Gastroesophageal sphincter (tissue), 4 donors: ENCODE data around the gene LLGL2. TPM values are rescaled to one million over a fixed set of nuclear protein-coding genes. Genes with fewer than 3 reads are reported as not detected.

ENCODE experiments used
- ATAC-seq: fragments of 150-250 bp; one replicate; pipeline ENCODE4 v1.9.1; 2016; ENCODE audit warnings: mild to moderate bottlenecking, moderate library complexity
- H3K27ac ChIP-seq, 4 donors: fragments of 200-600 bp; sonication (generic) in 3 of 4; 1 replicate in 3 of 4; 2 replicates in 1 of 4; pipeline ENCODE4 v1.5.1; 2016 to 2019
- H3K27me3 ChIP-seq: fragments of 200-600 bp; sonication (generic); one replicate; pipeline ENCODE4 v1.5.1; 2019
- H3K36me3 ChIP-seq, 2 donors: fragments of 200-600 bp; sonication (generic); one replicate each; pipeline ENCODE4 v1.5.1; 2019; ENCODE audit warnings: control low read depth in 1 of 2
- H3K4me1 ChIP-seq, 3 donors: fragments of 200-600 bp; sonication (generic); 1 replicate in 2 of 3; 2 replicates in 1 of 3; pipeline ENCODE4 v1.5.1; 2016 to 2019; ENCODE audit warnings: control low read depth in 2 of 3
- H3K4me3 ChIP-seq, 2 donors: fragments of 200-600 bp; sonication (generic); one replicate each; pipeline ENCODE4 v1.5.1; 2019; ENCODE audit warnings: mild to moderate bottlenecking in 1 of 2, moderate library complexity in 1 of 2
- H3K9me3 ChIP-seq, 3 donors: fragments of 200-600 bp; sonication (generic); one replicate each; pipeline ENCODE4 v1.5.1; 2017 to 2019; ENCODE audit warnings: control low read depth in 2 of 3
- EP300 ChIP-seq: sonication (generic); formaldehyde crosslinking; IDR thresholded peaks from one replicate; pipeline ENCODE4 v1.6.1; 2017; ENCODE audit warnings: antibody characterized with exemption, mild to moderate bottlenecking
- POLR2A ChIP-seq, 2 donors: fragments of 450-650 bp; IDR thresholded peaks; one replicate each; pipeline ENCODE4 v1.6.1; 2017; ENCODE audit warnings: antibody characterized with exemption in 2 of 2, mild to moderate bottlenecking in 2 of 2, moderate library complexity in 1 of 2
- POLR2AphosphoS5 ChIP-seq: sonication (generic); formaldehyde crosslinking; IDR thresholded peaks from one replicate; pipeline ENCODE4 v1.6.1; 2017; ENCODE audit warnings: antibody characterized with exemption
- WGBS, 2 donors: methylation state at CpG; one replicate each; pipeline ENCODE4 v1.1.5; 2018; ENCODE audit warnings: low coverage in 1 of 2; 5-methylcytosine and 5-hydroxymethylcytosine counted together
- total RNA-seq, 4 donors: library from RNA; depleted of rRNA; stranded (reverse); fragments of >200 nt; gene quantifications; one replicate each; pipeline ENCODE4 v1.1.0, GENCODE V29; 2016
- TF ChIP-seq, protein P1 (sequence below), 4 experiments: fragments of 200-600 bp in 2 of 4; fragments of 450-650 bp in 2 of 4; sonication (generic) in 1 of 4; IDR thresholded peaks; one replicate each; pipeline ENCODE4 v1.5.1; 2017 to 2019; ENCODE audit warnings: antibody characterized with exemption in 4 of 4, mild to moderate bottlenecking in 2 of 4, moderate library complexity in 2 of 4

Gene LLGL2
- total RNA-seq, 4 donors from 2014 or later = 2.3 to 7.9 (median 5.8) TPM

DNA sequence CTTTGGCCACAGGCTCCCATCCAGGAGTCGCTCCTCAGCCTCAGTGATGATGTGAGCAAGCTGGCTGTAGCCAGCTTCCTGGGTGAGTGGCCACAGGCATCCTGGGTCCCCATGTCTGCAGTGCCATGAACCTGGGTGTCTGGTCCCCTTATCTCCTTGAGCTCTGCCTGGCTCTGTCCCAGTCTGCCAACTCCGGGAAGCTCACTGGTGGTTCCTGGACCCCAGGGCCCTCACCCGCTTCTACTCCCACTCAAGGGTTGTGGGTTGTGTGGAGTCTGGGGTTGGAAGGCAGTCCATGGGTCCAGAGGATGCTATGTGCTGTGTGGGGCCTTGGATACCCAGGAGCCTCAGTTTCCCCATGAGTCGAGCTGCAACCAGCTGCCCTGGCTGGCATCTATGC is 96.0 kb downstream of the LLGL2 start:
- Histone ChIP-seq H3K27ac (no peak overlapping the region), H3K9me3 (no peaks in the 10 kb centered on the region), H3K4me1 (no peaks in the 10 kb centered on the region), H3K36me3 (peaks cover 0 to 95% of the 10 kb centered on the region in 2 donors), H3K27me3 (no peaks in the 10 kb centered on the region), H3K4me3 (no peak overlapping the region)
- WGBS, 2 donors = no CpG with 5 or more reads among the region's 4 CpGs
- no peak for ATAC-seq
- TF ChIP-seq POLR2AphosphoS5 (no peak), EP300 (no peak), POLR2A (IDR thresholded peaks at IDR 0.05) (no peak)
- TF ChIP-seq, protein P1, sequence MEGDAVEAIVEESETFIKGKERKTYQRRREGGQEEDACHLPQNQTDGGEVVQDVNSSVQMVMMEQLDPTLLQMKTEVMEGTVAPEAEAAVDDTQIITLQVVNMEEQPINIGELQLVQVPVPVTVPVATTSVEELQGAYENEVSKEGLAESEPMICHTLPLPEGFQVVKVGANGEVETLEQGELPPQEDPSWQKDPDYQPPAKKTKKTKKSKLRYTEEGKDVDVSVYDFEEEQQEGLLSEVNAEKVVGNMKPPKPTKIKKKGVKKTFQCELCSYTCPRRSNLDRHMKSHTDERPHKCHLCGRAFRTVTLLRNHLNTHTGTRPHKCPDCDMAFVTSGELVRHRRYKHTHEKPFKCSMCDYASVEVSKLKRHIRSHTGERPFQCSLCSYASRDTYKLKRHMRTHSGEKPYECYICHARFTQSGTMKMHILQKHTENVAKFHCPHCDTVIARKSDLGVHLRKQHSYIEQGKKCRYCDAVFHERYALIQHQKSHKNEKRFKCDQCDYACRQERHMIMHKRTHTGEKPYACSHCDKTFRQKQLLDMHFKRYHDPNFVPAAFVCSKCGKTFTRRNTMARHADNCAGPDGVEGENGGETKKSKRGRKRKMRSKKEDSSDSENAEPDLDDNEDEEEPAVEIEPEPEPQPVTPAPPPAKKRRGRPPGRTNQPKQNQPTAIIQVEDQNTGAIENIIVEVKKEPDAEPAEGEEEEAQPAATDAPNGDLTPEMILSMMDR (IDR thresholded peaks at IDR 0.05) = no peak

DNA sequence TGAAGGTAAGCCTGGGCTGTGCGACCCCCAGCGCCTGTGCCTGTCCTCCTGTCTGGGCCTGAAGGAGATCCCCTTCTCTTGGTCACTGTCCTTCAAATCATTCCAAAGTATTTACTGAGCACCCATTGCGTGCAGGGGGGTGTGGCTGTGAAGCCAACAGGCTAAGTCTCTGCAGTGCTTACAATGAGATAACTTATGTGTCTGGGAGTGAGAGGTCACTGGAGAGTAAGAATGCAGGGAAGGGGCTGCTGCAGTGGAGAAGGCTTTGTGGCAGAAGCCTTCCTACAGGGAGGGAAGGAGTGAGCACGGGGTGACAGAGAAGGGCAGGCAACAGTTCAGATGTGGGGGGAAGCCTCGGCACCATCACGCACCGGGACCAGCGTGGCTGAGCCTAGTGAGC is 96.6 kb downstream of the LLGL2 start:
- Histone ChIP-seq H3K27ac (no peak overlapping the region), H3K36me3 (peaks cover 0 to 95% of the 10 kb centered on the region in 2 donors), H3K27me3 (no peaks in the 10 kb centered on the region), H3K4me3 (no peak overlapping the region), H3K9me3 (no peaks in the 10 kb centered on the region), H3K4me1 (no peaks in the 10 kb centered on the region)
- TF ChIP-seq EP300 (no peak), POLR2A (IDR thresholded peaks at IDR 0.05) (no peak), POLR2AphosphoS5 (no peak)
- TF ChIP-seq, protein P1 (IDR thresholded peaks at IDR 0.05) = no peak
- ATAC-seq = no peak
- 70 to 80% methylated on average over 4 to 5 of the region's 8 CpGs for WGBS, 2 donors

DNA sequence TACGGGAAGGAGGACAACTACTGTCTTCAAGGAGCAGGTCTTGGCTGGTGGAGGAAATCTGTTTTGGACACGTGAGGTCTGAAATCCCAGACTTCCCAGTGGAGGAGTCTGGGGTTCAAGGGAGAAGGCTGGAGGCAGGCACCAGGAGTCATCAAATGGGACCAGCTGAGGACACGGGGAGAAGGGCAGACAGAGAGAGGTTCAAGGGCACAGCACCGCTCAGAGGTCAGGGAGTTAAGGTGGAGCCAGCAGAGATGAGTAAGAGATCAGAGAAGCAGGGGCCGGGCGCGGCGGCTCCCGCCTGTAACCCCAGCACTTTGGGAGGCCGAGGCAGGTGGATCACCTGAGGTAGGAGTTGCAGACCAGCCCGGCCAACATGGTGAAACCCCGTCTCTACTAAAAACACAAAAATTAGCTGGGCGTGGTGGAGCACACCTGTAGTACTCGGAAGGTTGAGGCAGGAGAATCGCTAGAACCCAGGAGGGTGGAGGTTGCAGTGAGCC is 97.3 kb downstream of the LLGL2 start:
- Histone ChIP-seq H3K27ac (no peak overlapping the region), H3K36me3 (peaks cover 0 to 95% of the 10 kb centered on the region in 2 donors), H3K4me1 (no peaks in the 10 kb centered on the region), H3K4me3 (no peak overlapping the region), H3K27me3 (no peaks in the 10 kb centered on the region), H3K9me3 (no peaks in the 10 kb centered on the region)
- no peak for TF ChIP-seq EP300
- TF ChIP-seq, protein P1 (IDR thresholded peaks at IDR 0.05) = no peak
- no peak for TF ChIP-seq POLR2A (IDR thresholded peaks at IDR 0.05)
- TF ChIP-seq POLR2AphosphoS5 = no peak
- no peak for ATAC-seq
- 81 to 97% methylated on average over 6 of the region's 15 CpGs for WGBS, 2 donors

DNA sequence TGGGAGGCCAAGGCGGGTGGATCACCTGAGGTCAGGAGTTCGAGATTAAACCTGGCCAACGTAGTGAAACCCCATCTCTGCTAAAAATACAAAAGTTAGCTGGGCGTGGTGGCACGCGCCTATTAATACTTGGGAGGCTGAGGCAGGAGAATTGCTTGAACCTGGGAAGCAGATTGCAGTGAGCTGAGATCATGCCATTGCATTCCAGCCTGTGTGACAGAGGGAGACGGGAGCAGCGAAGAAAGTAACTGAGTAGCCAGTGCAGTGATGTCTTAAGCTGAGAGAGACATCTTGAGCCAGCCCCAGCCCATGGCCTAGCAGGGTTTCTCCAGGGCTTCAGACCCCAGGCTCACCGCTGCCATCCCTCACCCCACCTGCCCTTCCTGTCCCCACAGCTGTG is 97.9 kb downstream of the LLGL2 start:
- Histone ChIP-seq H3K27me3 (no peaks in the 10 kb centered on the region), H3K4me1 (no peaks in the 10 kb centered on the region), H3K4me3 (no peak overlapping the region), H3K36me3 (peaks cover 0 to 94% of the 10 kb centered on the region in 2 donors), H3K9me3 (no peaks in the 10 kb centered on the region), H3K27ac (no peak overlapping the region)
- ATAC-seq = no peak
- WGBS, 2 donors = 70 to 83% methylated on average over 3 of the region's 9 CpGs
- TF ChIP-seq, protein P1 (IDR thresholded peaks at IDR 0.05) = no peak
- TF ChIP-seq POLR2A (IDR thresholded peaks at IDR 0.05) = no peak
- no peak for TF ChIP-seq EP300
- TF ChIP-seq POLR2AphosphoS5 = no peak

DNA sequence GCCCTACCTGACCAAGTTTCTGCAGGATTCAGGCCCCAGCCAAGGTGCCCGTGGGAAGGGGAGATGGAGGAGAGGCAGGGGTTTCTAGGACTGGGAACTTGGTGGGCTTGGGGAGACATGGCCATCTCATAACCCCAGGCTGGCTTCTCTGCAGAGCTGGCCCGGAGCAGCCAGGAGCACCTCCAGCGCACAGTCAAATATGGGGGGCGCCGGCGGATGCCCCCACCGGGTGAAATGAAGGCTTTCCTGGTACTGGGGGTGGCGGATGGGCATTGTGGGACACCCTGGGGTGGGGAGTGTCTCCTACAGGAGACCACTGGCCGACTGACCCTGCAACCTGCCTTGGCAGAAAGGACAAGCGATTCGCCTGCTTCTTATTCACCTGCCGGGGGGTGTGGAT is 98.5 kb downstream of the LLGL2 start:
- no peaks in the 10 kb centered on the region for H3K4me1 ChIP-seq
- ATAC-seq = no peak
- WGBS, 2 donors = 83% methylated on average over 2 of the region's 12 CpGs; no CpG with 5 or more reads in 1 of the 2 donors
- TF ChIP-seq POLR2A (IDR thresholded peaks at IDR 0.05) (no peak), POLR2AphosphoS5 (no peak)
- TF ChIP-seq, protein P1 (IDR thresholded peaks at IDR 0.05) = no peak
- H3K27me3 ChIP-seq = no peaks in the 10 kb centered on the region
- no peak overlapping the region for H3K27ac ChIP-seq
- no peaks in the 10 kb centered on the region for H3K9me3 ChIP-seq
- H3K4me3 ChIP-seq = no peak overlapping the region
- H3K36me3 ChIP-seq = peaks cover 0 to 88% of the 10 kb centered on the region in 2 donors
